Stomach (tissue), 9 donors: Measurements from ENCODE around the gene PHACTR4. TPM values are rescaled to one million over a fixed set of nuclear protein-coding genes. Genes with fewer than 3 reads are reported as not detected.
A peak's percentile ranks its signal among the peaks of the same experiment; 100 is the strongest.

Experiments
- DNase-seq, 2 donors: peaks; one replicate each; pipeline versions ENCODE4 v3.0.0 to v3.0.0-alpha.2; 2013 to 2019
- H3K27ac ChIP-seq, 5 donors: fragments of 200-600 bp in 4 of 5; sonication (generic) in 4 of 5; one replicate each; pipeline ENCODE4 v1.5.1; 2013 to 2019; ENCODE audit warnings: mild to moderate bottlenecking in 1 of 5, moderate library complexity in 1 of 5
- H3K27me3 ChIP-seq, 3 donors: fragments of 200-600 bp; sonication (generic); one replicate each; pipeline ENCODE4 v1.5.1; 2017 to 2019; ENCODE audit warnings: mixed run types in 1 of 3
- H3K36me3 ChIP-seq, 4 donors: fragments of 200-600 bp; sonication (generic); 1 replicate in 3 of 4; 2 replicates in 1 of 4; pipeline ENCODE4 v1.5.1; 2016 to 2019
- H3K4me1 ChIP-seq, 4 donors: fragments of 200-600 bp; sonication (generic); one replicate each; pipeline ENCODE4 v1.5.1; 2016 to 2019
- H3K4me3 ChIP-seq, 4 donors: fragments of 200-600 bp; sonication (generic) in 3 of 4; one replicate each; pipeline ENCODE4 v1.5.1; 2016 to 2019; ENCODE audit warnings: mild to moderate bottlenecking in 1 of 4
- H3K9me3 ChIP-seq, 4 donors: fragments of 200-600 bp; sonication (generic); one replicate each; pipeline ENCODE4 v1.5.1; 2016 to 2019
- CTCF ChIP-seq, 7 experiments: fragments of 450-650 bp in 4 of 7; fragments of 200-600 bp in 3 of 7; sonication (generic) in 3 of 7; IDR thresholded peaks; one replicate each; pipeline ENCODE4 v1.5.1; 2016 to 2019; ENCODE audit warnings: antibody characterized with exemption in 7 of 7, control low read depth in 2 of 7, mild to moderate bottlenecking in 1 of 7
- EP300 ChIP-seq: sonication (generic); formaldehyde crosslinking; IDR thresholded peaks from one replicate; pipeline ENCODE4 v1.6.1; 2017; ENCODE audit warnings: antibody characterized with exemption
- POLR2A ChIP-seq, 4 donors: fragments of 450-650 bp; IDR thresholded peaks; one replicate each; pipeline ENCODE4 v1.6.1; 2016; ENCODE audit warnings: antibody characterized with exemption in 4 of 4, control low read depth in 2 of 4, mild to moderate bottlenecking in 1 of 4, moderate library complexity in 1 of 4
- POLR2AphosphoS5 ChIP-seq, 3 donors: sonication (generic); formaldehyde crosslinking; IDR thresholded peaks; one replicate each; pipeline ENCODE4 v1.6.1; 2016; ENCODE audit warnings: antibody characterized with exemption in 3 of 3
- WGBS, 5 donors: extraction: QIAGEN DNeasy Blood & Tissue Kit in 3 of 5; methylation state at CpG; one replicate each; pipeline versions ENCODE4 v1.1.5 to v1.1.7; 2013 to 2018; 5-methylcytosine and 5-hydroxymethylcytosine counted together
- intact Hi-C: fragments of 100-400 bp; cut with DNase I; formaldehyde crosslinking; loops from one replicate; pipeline ENCODE4 v1.15.1; 2023; ENCODE audit warnings: low total_unique reads
- polyA plus RNA-seq, 3 donors: library from polyadenylated mRNA; stranded (reverse); fragments of 200-250 nt; gene quantifications; one replicate each; pipeline ENCODE4 v1.2.3, GENCODE V29; 2013
- total RNA-seq, 5 donors: library from RNA; depleted of rRNA; stranded (reverse); fragments of >200 nt; gene quantifications; one replicate each; pipeline versions ENCODE4 v1.1.0 to v1.2.3, GENCODE V29; 2014 to 2016
- donor health status: healthy with polysubstance abuse.
- donor health status: Bipolar disorder and iron deficiency.
- donor health status: healthy.

Gene PHACTR4
- total and polyA plus RNA-seq, 8 donors: 14.1 to 40.0 (median 21.3) TPM

DNA sequence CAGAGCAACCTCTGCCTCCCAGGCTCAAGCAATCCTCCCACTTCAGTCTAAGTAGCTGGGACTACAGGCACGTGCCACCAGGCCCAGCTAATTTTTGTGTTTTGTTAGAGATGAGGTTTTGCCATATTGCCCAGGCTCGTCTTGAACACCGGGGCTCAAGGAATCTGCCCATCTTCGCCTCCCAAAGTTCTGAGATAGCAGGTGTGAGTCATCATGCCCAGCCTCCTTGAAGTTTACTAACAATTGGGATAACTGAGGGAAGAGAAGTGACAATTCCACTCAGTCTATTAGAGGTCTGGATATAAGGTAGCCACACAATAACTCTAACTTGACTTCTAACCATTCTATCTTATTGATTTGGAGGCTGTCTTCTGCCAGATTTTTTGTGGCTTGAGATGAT, 130.0 kb downstream of the PHACTR4 start:
- Histone ChIP-seq H3K27me3 (no peaks in the 10 kb centered on the region), H3K36me3 (peaks cover 7 to 60% (median 53%) of the 10 kb centered on the region in 4 donors), H3K4me3 (no peak overlapping the region), H3K27ac (no peak overlapping the region), H3K4me1 (peaks cover 0 to 5% (median 0%) of the 10 kb centered on the region in 4 donors), H3K9me3 (no peaks in the 10 kb centered on the region)
- DNase-seq: no peak
- WGBS, 5 donors: 77 to 87% (median 84%) methylated on average over 4 of the region's 4 CpGs
- intact Hi-C loops: no loop called here
- no peak for TF ChIP-seq POLR2A (IDR thresholded peaks at IDR 0.05)
- no peak for TF ChIP-seq POLR2AphosphoS5 (IDR thresholded peaks at IDR 0.05)
- TF ChIP-seq EP300: no peak

DNA sequence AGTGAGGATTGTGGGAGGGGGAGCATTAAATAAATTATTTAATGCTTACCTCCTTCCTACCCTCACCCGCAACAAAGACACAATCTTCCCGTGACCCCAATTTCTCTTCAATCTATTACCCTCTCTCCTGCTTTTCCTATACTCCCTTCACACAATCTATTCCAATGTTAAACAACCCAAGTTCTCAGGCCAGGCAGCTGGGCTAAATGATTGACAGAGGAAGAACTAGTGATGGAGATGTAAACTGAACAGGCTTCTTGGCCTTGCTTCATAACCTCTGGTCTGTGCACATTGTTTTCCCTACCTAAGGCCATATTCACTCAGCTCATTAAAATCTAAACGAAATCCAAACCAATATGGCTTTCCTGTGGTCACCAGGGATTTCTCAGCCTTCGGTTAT, 132.4 kb downstream of the PHACTR4 start:
- TF ChIP-seq CTCF (IDR thresholded peaks at IDR 0.05) (no peak), POLR2A (IDR thresholded peaks at IDR 0.05) (no peak), EP300 (no peak), POLR2AphosphoS5 (IDR thresholded peaks at IDR 0.05) (no peak)
- no peak for DNase-seq
- Histone ChIP-seq H3K27me3 (no peaks in the 10 kb centered on the region), H3K36me3 (peaks cover under 1 to 36% (median 30%) of the 10 kb centered on the region in 4 donors), H3K4me3 (no peak overlapping the region), H3K27ac (peak overlapping the region; percentile 37 to 80 (median 78)), H3K4me1 (peaks cover 0 to 17% (median 6%) of the 10 kb centered on the region in 4 donors), H3K9me3 (no peaks in the 10 kb centered on the region)
- 73 to 84% (median 82%) methylated on average over 4 of the region's 4 CpGs for WGBS, 5 donors
- intact Hi-C loops: loop anchor here (10.0 kb wide), 1 partner anchor 137 kb away; the partner anchor contains the start of gene PHACTR4

DNA sequence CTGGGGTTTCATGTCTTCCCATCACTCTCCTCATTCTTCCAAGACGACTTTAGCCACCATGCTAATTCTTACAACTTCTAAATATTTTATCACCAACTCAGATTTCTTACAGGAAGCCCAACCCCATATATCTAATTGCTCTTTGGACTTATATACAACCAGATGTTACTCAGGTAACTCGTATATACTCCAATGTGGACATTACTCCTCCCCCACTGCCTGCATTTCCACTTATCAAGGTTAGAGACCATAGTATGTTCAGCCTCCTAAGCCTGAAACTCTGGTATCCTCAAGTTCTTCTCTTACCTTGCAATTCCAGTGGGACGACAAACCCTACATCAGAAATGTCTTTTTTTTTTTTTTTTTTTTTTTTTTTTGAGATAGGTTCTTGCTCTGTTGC, 133.6 kb downstream of the PHACTR4 start:
- Histone ChIP-seq H3K4me3 (no peak overlapping the region), H3K4me1 (peaks cover 6 to 29% (median 17%) of the 10 kb centered on the region in 4 donors), H3K9me3 (no peaks in the 10 kb centered on the region), H3K27ac (peak overlapping the region in 4 of 5 donors; percentile 1 to 78 (median 34)), H3K36me3 (peaks cover 5 to 29% (median 22%) of the 10 kb centered on the region in 4 donors), H3K27me3 (no peaks in the 10 kb centered on the region)
- peak in 1 of 2 donors; percentile 85 for DNase-seq
- WGBS, 5 donors: 34 to 50% (median 40%) methylated on average over 3 of the region's 3 CpGs
- TF ChIP-seq POLR2AphosphoS5 (IDR thresholded peaks at IDR 0.05) (peak in 1 of 3 donors; percentile 48), EP300 (no peak)
- intact Hi-C loops: loop anchor here (10.0 kb wide), 1 partner anchor 138 kb away; the partner anchor contains the start of gene PHACTR4

- TF ChIP-seq POLR2A (IDR thresholded peaks at IDR 0.05) (peak in 2 of 4 donors; percentile 85 to 94), EP300 (no peak), CTCF (IDR thresholded peaks at IDR 0.05) (no peak), POLR2AphosphoS5 (IDR thresholded peaks at IDR 0.05) (peak; percentile 94 to 99 (median 98))
- DNase-seq: peak; percentile 97 to 99
- 1 to 3% (median 1%) methylated on average over 41 of the region's 41 CpGs for WGBS, 5 donors
- H3K4me3 ChIP-seq: peak within 1 kb of the TSS; percentile 72 to 90 (median 76)
- no peaks in the 10 kb centered on the region for H3K9me3 ChIP-seq
- H3K36me3 ChIP-seq: peaks cover 28 to 30% (median 29%) of the 10 kb centered on the region in 4 donors
- H3K27ac ChIP-seq: peak within 1 kb of the TSS; percentile 78 to 93 (median 88)
- no peaks in the 10 kb centered on the region for H3K27me3 ChIP-seq
- peaks cover 30 to 53% (median 42%) of the 10 kb centered on the region in 4 donors for H3K4me1 ChIP-seq
- intact Hi-C loops: loop anchor here (10.0 kb wide), 1 partner anchor 141 kb away; the partner anchor contains the start of gene PHACTR4
Observed at GRCh38 chr1:28505406-28506187, 136.1 kb downstream of the PHACTR4 start, which contains the start of gene RCC1. Gene RCC1 (plus strand): TSS chr1:28506043. CDS start chr1:28529867, 23,824 bp downstream.

GRCh38 chr1:28506907-28507246, 137.3 kb downstream of the PHACTR4 start:
- H3K4me1 ChIP-seq: peaks cover 32 to 62% (median 48%) of the 10 kb centered on the region in 4 donors
- 1 to 5% (median 2%) methylated on average over 14 of the region's 14 CpGs for WGBS, 5 donors
- TF ChIP-seq EP300 (no peak), CTCF (IDR thresholded peaks at IDR 0.05) (no peak), POLR2AphosphoS5 (IDR thresholded peaks at IDR 0.05) (no peak)

More at GRCh38 chr1:28506907-28507246, 137.3 kb downstream of the PHACTR4 start:
- Histone ChIP-seq H3K9me3 (no peaks in the 10 kb centered on the region), H3K36me3 (peaks cover 40 to 43% (median 42%) of the 10 kb centered on the region in 4 donors), H3K27ac (peak overlapping the region; percentile 78 to 93 (median 88)), H3K4me3 (peak overlapping the region; percentile 72 to 90 (median 76)), H3K27me3 (no peaks in the 10 kb centered on the region)
- intact Hi-C loops: loop anchor here (10.0 kb wide), 1 partner anchor 142 kb away; the partner anchor contains the start of gene PHACTR4
- DNase-seq: no peak
